Measurements from ENCODE around the gene CDK14.

Gene CDK14

DNA sequence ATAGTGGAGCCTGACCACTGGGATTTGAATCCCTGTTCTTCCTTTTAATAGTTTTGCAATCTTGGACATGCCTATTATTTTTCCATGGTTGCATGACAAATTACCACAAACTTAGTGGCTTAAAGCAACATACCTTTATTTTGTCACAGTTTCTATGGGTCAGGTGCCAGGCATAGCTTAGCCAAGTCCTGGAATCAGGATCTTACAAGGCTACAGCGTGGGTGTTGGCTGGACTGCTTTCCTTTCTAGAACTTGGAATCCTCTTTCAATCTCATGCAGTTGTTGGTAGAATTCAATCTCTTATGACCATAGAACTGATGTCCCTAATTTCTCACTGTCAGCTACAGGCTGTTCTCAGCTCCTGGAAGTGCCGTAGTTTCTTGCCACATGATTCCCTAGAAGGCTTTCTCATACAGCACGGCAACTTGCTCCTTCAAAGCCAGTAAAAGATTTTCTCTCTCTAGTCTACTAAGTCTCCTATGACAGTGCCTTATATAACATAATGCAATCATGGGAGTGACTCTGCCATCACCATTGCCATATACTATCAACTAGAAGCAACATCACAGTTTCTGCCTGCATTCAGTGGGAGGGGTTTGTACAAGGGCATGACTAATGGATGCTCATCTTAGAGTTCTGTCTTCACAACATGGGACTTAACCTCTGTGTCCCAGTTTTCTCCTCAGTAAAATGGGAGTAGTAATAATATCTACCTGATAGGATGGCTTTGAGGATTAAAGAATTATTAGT lies 424.7 kb downstream of the CDK14 start:
- no peaks in the 10 kb centered on the region for H3K36me3 ChIP-seq (ENCODE audit: control insufficient read depth, insufficient read depth, low read length)
- no peak for TF ChIP-seq CTCF (IDR thresholded peaks at IDR 0.05; ENCODE audit: insufficient read depth, low read length, poor library complexity, severe bottlenecking)
- no peak for DNase-seq (ENCODE audit: extremely low read depth, insufficient read length)
- no peaks in the 10 kb centered on the region for H3K27me3 ChIP-seq (replicated peaks; ENCODE audit: control insufficient read depth, insufficient read depth, low read length)
- no peak overlapping the region for H3K4me3 ChIP-seq (replicated peaks; ENCODE audit: low read depth, low read length)

DNA sequence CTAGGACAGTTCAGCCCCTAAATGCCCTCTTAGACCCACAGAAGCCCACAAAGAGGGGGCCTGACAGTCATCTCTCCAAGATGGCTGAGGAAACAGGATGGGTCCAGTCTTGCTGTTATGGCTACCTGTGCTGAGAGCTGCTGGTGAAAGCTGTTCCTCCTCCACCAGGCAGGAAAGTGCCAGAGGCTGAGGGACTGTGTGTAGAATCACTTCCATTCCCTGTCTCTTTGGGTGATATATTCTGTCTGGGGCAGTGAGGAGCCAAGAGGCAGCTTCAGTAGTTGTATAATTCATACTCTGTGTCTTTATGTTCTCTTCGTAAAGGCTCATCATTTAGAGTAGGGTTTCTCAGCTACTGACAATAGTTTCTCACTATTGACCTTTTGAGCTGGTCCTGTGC lies 425.8 kb downstream of the CDK14 start:
- Histone ChIP-seq H3K4me3 (replicated peaks; ENCODE audit: low read depth, low read length) (no peak overlapping the region), H3K27me3 (replicated peaks; ENCODE audit: control insufficient read depth, insufficient read depth, low read length) (no peaks in the 10 kb centered on the region), H3K36me3 (ENCODE audit: control insufficient read depth, insufficient read depth, low read length) (no peaks in the 10 kb centered on the region)
- no peak for DNase-seq (ENCODE audit: extremely low read depth, insufficient read length)
- no peak for TF ChIP-seq CTCF (IDR thresholded peaks at IDR 0.05; ENCODE audit: insufficient read depth, low read length, poor library complexity, severe bottlenecking)

DNA sequence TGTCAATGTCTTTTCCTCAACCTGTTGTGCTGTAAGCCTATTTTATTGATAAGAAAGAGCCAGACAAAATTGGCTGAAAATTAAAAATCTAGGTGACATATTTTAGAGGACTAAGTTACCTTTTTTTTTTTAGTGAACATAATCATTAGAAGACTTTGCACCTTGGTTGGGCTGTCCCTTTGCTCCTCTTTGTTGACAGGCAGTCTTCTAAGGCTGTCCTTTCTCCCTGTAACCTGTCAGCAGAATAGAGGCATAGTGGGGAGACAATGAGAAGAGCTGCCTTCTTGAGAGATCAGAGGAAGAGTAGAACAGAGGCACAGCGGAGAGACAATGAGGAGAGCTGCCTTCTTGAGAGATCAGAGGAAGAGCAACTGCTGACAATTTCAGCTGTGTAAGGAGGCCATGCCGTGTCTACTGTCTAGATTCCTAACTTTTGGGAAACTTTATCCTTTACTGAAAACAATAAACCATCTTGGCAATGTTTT lies 429.8 kb downstream of the CDK14 start:
- TF ChIP-seq CTCF (IDR thresholded peaks at IDR 0.05; ENCODE audit: insufficient read depth, low read length, poor library complexity, severe bottlenecking): no peak
- DNase-seq (ENCODE audit: extremely low read depth, insufficient read length): no peak

DNA sequence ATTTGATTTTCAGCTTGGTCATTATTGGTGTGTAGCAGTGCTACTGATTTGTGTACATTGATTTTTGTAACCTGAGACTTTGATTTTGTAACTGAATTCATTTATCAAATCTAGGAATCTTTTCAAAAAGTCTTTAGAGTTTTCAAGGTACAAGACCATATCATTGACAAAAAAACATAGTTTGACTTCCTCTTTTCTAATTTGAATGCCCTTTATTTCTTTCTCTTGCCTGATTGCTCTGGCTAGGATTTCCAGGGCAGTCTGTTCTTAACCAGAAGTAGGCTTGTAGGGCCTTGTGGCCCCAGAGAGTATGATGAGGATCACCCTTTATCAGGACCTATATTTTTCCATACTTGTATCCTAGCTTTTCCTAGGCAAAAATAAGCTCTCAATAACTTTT lies 433.6 kb downstream of the CDK14 start:
- TF ChIP-seq CTCF (IDR thresholded peaks at IDR 0.05; ENCODE audit: insufficient read depth, low read length, poor library complexity, severe bottlenecking): no peak
- Histone ChIP-seq H3K27me3 (replicated peaks; ENCODE audit: control insufficient read depth, insufficient read depth, low read length) (no peaks in the 10 kb centered on the region), H3K36me3 (ENCODE audit: control insufficient read depth, insufficient read depth, low read length) (no peaks in the 10 kb centered on the region), H3K4me3 (replicated peaks; ENCODE audit: low read depth, low read length) (no peak overlapping the region)
- no peak for DNase-seq (ENCODE audit: extremely low read depth, insufficient read length)

More for the DNA sequence above, 429.8 kb downstream of the CDK14 start:
- Histone ChIP-seq H3K4me3 (replicated peaks; ENCODE audit: low read depth, low read length) (no peak overlapping the region), H3K27me3 (replicated peaks; ENCODE audit: control insufficient read depth, insufficient read depth, low read length) (no peaks in the 10 kb centered on the region), H3K36me3 (ENCODE audit: control insufficient read depth, insufficient read depth, low read length) (no peaks in the 10 kb centered on the region)

- no peak overlapping the region for H3K4me3 ChIP-seq (replicated peaks; ENCODE audit: low read depth, low read length)
- no peak for DNase-seq (ENCODE audit: extremely low read depth, insufficient read length)
- TF ChIP-seq CTCF (IDR thresholded peaks at IDR 0.05; ENCODE audit: insufficient read depth, low read length, poor library complexity, severe bottlenecking): no peak
- no peaks in the 10 kb centered on the region for H3K36me3 ChIP-seq (ENCODE audit: control insufficient read depth, insufficient read depth, low read length)
- no peaks in the 10 kb centered on the region for H3K27me3 ChIP-seq (replicated peaks; ENCODE audit: control insufficient read depth, insufficient read depth, low read length)
Observed at GRCh38 chr7:91030680-91031380, 434.7 kb downstream of the CDK14 start.
